Nephron progenitor cell (in vitro differentiated cells): Measurements from ENCODE around the gene SLC19A3.

Experiments used
- DNase-seq: peaks from one replicate; pipeline ENCODE4 v3.0.0; 2021
- H3K27ac Mint-ChIP-seq: 2 replicates; pipeline ENCODE4 v1.8.0; 2021; ENCODE audit warnings: mild to moderate bottlenecking, moderate library complexity, mixed read lengths
- H3K27me3 Mint-ChIP-seq: 2 replicates; pipeline ENCODE4 v1.8.0; 2021; ENCODE audit warnings: mild to moderate bottlenecking, low read depth, mixed read lengths; ENCODE audit not compliant: poor library complexity
- H3K36me3 Mint-ChIP-seq: 2 replicates; pipeline ENCODE4 v1.8.0; 2021; ENCODE audit warnings: low read depth, mixed read lengths
- H3K4me1 Mint-ChIP-seq: 2 replicates; pipeline ENCODE4 v1.8.0; 2021; ENCODE audit warnings: mixed read lengths
- H3K4me3 Mint-ChIP-seq: 2 replicates; pipeline ENCODE4 v1.8.0; 2021; ENCODE audit warnings: mild to moderate bottlenecking, moderate library complexity, mixed read lengths
- H3K9me3 Mint-ChIP-seq: 2 replicates; pipeline ENCODE4 v1.8.0; 2021; ENCODE audit warnings: mild to moderate bottlenecking, moderate library complexity, mixed read lengths
- TF ChIP-seq, protein P1 (sequence below): fragments of 200-600 bp; sonication (generic); IDR thresholded peaks from 2 replicates; pipeline ENCODE4 v1.5.0; 2021; ENCODE audit warnings: antibody characterized with exemption

SLC19A3 gene

GRCh38 chr2:227665189-227665940 is 52.5 kb downstream of the SLC19A3 start:
- H3K27me3 Mint-ChIP-seq, result no peaks in the 10 kb centered on the region
- H3K27ac Mint-ChIP-seq, result no peak overlapping the region
- no peak for DNase-seq
- peaks cover 12% of the 10 kb centered on the region for H3K4me1 Mint-ChIP-seq
- H3K9me3 Mint-ChIP-seq, result no peaks in the 10 kb centered on the region
- TF ChIP-seq, protein P1, sequence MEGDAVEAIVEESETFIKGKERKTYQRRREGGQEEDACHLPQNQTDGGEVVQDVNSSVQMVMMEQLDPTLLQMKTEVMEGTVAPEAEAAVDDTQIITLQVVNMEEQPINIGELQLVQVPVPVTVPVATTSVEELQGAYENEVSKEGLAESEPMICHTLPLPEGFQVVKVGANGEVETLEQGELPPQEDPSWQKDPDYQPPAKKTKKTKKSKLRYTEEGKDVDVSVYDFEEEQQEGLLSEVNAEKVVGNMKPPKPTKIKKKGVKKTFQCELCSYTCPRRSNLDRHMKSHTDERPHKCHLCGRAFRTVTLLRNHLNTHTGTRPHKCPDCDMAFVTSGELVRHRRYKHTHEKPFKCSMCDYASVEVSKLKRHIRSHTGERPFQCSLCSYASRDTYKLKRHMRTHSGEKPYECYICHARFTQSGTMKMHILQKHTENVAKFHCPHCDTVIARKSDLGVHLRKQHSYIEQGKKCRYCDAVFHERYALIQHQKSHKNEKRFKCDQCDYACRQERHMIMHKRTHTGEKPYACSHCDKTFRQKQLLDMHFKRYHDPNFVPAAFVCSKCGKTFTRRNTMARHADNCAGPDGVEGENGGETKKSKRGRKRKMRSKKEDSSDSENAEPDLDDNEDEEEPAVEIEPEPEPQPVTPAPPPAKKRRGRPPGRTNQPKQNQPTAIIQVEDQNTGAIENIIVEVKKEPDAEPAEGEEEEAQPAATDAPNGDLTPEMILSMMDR, result no peak
- H3K4me3 Mint-ChIP-seq, result no peak overlapping the region
- H3K36me3 Mint-ChIP-seq, result no peaks in the 10 kb centered on the region

GRCh38 chr2:227661827-227662226 is 56.0 kb downstream of the SLC19A3 start:
- no peaks in the 10 kb centered on the region for H3K36me3 Mint-ChIP-seq
- peaks cover 12% of the 10 kb centered on the region for H3K4me1 Mint-ChIP-seq

DNA sequence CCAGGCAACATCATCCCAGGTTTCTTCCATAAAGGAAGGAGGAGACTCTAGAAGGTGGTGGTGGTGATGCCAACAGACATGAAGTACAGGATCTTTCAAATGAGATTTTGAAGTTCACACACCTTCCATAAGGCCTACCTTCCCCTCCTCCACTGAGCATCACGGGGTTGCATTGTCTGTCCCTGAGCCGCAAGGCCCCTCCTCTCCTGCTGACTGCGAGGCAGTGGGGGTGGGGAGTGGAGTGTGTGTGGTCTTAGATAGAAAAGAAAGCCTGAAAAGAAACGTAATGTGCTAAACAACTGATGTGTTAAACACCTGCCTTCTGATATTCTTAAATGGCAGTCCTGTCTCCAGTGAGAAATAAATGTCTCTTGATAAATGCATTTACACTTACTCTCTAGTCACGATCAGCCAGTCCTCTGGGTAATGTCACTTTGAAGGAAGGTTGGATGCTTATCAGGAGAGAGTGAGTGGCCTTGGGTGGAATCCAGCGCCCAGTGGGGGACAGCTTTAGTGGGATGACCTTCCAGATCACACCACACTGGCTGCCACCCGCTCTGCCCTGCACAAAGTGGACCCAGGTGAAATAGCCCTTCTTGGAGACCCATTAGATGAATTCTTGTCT is 56.7 kb downstream of the SLC19A3 start:
- DNase-seq, result no peak
- Mint-ChIP-seq H3K27me3 (peaks cover 3% of the 10 kb centered on the region), H3K27ac (no peak overlapping the region), H3K4me3 (no peak overlapping the region), H3K4me1 (peaks cover 12% of the 10 kb centered on the region), H3K36me3 (no peaks in the 10 kb centered on the region), H3K9me3 (no peaks in the 10 kb centered on the region)
- TF ChIP-seq, protein P1, result no peak

More at GRCh38 chr2:227661827-227662226, 56.0 kb downstream of the SLC19A3 start:
- TF ChIP-seq, protein P1, result no peak
- Mint-ChIP-seq H3K4me3 (no peak overlapping the region), H3K27ac (no peak overlapping the region), H3K9me3 (no peaks in the 10 kb centered on the region), H3K27me3 (peaks cover 3% of the 10 kb centered on the region)
- no peak for DNase-seq

DNA sequence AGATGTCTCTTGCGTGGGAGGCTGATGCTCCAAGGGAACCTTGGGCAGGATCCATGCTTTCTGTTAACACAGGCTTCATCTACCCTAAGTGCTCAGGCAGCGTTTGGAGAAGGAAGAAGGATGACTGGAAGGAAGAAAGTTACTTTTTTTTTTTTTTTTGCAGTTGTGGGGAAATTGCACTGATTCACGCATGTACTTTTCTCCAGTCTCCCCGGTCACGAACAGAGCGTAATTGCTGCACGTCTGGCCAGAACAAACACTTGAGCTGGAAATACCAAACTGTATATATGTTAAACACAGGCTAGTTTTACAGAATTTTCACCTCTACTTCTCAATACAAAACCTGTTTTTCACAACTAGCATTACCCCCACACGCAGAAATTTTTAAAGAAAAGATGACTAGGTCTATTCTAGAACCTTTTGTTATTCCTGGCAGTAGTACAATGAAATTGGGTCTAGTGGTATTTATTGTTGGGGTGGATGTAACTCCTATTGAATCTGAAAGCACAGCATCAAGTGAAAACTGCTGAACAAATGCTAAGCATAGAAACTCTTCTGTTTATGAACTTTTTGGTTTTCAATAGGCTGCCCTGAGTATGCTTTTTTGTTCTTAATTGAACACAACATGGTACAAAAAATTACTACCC is 60.5 kb downstream of the SLC19A3 start:
- Mint-ChIP-seq H3K27me3 (peaks cover 3% of the 10 kb centered on the region), H3K4me1 (peaks cover 12% of the 10 kb centered on the region), H3K9me3 (no peaks in the 10 kb centered on the region), H3K4me3 (no peak overlapping the region), H3K27ac (no peak overlapping the region), H3K36me3 (no peaks in the 10 kb centered on the region)
- DNase-seq, result no peak
- TF ChIP-seq, protein P1, result no peak

- Mint-ChIP-seq H3K4me3 (no peak overlapping the region), H3K27me3 (peaks cover 4% of the 10 kb centered on the region), H3K36me3 (no peaks in the 10 kb centered on the region), H3K4me1 (no peaks in the 10 kb centered on the region), H3K9me3 (no peaks in the 10 kb centered on the region), H3K27ac (no peak overlapping the region)
- DNase-seq, result no peak
- TF ChIP-seq, protein P1, result no peak
These were observed 62.4 kb downstream of the SLC19A3 start for GRCh38 chr2:227655454-227655853.
